GM06990 (cell line): ENCODE measurements around the gene EFNA3.

Experiments used
- DNase-seq: peaks from one replicate; pipeline ENCODE4 v3.0.0-alpha.2; 2011; ENCODE audit not compliant: insufficient read length; ENCODE audit errors: extremely low read depth
- H3K27me3 ChIP-seq: replicated peaks from 2 replicates; pipeline ENCODE4 v1.6.0; 2011; ENCODE audit warnings: low read length; ENCODE audit not compliant: control insufficient read depth, insufficient read depth
- H3K36me3 ChIP-seq: 2 replicates; pipeline ENCODE4 v1.5.1; 2011; ENCODE audit warnings: low read length; ENCODE audit not compliant: control insufficient read depth, insufficient read depth
- H3K4me3 ChIP-seq: replicated peaks from 2 replicates; pipeline ENCODE4 v1.5.1; 2011; ENCODE audit warnings: low read depth, mild to moderate bottlenecking, control low read depth, low read length
- TF ChIP-seq, protein P1 (sequence below): IDR thresholded peaks from 2 replicates; pipeline ENCODE4 v1.5.1; 2011; ENCODE audit warnings: low read length, control low read depth, mild to moderate bottlenecking, inconsistent platforms; ENCODE audit not compliant: insufficient read depth, poor library complexity, severe bottlenecking

The EFNA3 gene

DNA sequence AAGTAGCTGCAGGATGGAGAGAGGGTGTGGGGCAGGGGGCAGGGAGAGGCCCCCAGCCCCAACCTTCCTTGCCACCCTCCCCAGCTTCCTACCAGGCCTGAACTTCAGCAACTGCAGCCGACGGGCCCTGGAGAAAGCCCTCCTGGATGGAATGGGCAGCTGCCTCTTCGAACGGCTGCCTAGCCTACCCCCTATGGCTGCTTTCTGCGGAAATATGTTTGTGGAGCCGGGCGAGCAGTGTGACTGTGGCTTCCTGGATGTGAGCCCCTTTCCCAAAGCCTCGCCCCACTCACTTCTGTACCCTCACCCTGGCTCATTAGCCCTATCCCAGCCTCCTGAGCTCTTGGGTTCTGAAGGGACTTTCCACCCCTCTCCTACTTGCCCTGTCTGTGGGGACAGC lies 21.5 kb upstream of the EFNA3 start:
- TF ChIP-seq, protein P1, sequence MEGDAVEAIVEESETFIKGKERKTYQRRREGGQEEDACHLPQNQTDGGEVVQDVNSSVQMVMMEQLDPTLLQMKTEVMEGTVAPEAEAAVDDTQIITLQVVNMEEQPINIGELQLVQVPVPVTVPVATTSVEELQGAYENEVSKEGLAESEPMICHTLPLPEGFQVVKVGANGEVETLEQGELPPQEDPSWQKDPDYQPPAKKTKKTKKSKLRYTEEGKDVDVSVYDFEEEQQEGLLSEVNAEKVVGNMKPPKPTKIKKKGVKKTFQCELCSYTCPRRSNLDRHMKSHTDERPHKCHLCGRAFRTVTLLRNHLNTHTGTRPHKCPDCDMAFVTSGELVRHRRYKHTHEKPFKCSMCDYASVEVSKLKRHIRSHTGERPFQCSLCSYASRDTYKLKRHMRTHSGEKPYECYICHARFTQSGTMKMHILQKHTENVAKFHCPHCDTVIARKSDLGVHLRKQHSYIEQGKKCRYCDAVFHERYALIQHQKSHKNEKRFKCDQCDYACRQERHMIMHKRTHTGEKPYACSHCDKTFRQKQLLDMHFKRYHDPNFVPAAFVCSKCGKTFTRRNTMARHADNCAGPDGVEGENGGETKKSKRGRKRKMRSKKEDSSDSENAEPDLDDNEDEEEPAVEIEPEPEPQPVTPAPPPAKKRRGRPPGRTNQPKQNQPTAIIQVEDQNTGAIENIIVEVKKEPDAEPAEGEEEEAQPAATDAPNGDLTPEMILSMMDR: no peak
- Histone ChIP-seq H3K4me3 (no peak overlapping the region), H3K27me3 (no peaks in the 10 kb centered on the region), H3K36me3 (no peaks in the 10 kb centered on the region)
- no peak for DNase-seq

DNA sequence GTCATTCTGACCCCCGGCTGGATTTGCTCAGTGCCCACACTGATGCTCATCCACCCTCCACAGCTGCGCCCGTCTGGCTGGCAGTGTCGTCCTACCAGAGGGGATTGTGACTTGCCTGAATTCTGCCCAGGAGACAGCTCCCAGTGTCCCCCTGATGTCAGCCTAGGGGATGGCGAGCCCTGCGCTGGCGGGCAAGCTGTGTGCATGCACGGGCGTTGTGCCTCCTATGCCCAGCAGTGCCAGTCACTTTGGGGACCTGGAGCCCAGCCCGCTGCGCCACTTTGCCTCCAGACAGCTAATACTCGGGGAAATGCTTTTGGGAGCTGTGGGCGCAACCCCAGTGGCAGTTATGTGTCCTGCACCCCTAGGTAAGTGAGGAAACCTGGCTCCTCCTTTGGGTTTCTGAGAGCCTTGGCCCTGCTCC lies 20.8 kb upstream of the EFNA3 start:
- no peaks in the 10 kb centered on the region for H3K36me3 ChIP-seq

DNA sequence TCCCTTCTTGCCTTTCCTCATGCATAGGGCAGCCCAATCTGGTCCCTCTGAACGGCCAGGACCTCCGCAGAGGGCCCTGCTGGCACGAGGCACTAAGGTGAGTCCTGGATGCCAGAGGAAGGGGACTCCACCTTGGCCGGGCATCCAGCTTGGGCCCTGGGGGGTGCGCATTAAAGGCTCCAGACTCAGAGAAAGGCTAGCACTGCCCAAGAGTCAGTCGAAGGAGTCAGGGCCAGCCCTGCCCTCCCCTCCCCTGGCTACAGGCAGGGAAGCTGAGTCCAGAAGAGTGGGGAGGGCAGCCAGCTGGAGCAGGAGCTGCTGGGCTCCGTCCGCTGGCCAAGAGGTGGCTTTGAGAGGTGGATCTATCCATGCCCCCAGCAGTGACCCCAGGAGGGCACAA lies 17.9 kb upstream of the EFNA3 start:
- Histone ChIP-seq H3K36me3 (no peaks in the 10 kb centered on the region), H3K27me3 (no peaks in the 10 kb centered on the region), H3K4me3 (no peak overlapping the region)
- TF ChIP-seq, protein P1: no peak
- no peak for DNase-seq

More for the DNA sequence above, 20.8 kb upstream of the EFNA3 start:
- TF ChIP-seq, protein P1: peak; percentile 1
- no peaks in the 10 kb centered on the region for H3K27me3 ChIP-seq
- no peak for DNase-seq
- H3K4me3 ChIP-seq: no peak overlapping the region

DNA sequence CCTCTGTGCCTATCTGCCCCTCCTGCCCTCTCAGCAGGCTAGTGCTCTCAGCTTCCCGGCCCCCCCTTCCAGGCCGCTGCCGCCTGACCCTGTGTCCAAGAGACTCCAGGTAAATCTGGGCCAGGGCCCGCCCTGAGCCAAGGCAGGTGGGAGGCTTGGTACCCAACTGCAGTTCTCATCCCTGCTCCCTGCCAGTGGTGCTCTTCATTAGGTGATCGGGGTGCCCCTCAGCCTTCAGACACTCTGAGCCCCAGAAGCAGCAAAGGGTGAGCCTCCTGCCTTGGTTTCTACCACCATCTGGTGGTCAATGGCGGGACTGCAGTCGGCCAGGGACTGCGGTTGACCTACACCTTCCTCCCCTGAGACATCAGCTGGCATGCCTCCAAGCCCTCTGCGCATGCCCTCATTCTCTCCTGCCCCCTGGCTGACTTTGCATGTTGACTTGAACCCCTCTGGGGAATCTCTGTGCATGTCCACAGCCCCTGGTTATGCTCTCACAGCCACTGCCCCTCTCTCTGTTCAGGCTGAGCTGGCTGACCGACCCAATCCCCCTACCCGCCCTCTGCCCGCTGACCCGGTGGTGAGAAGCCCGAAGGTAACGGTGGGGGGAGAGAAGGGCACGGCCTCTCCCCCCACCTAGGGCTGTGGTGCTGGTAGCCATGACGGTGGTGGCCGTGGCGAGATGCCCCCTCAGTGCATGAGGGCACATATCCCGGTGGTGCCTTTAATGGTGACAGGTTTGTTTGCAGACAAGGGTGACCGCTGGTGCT lies 17.1 kb upstream of the EFNA3 start:
- no peaks in the 10 kb centered on the region for H3K36me3 ChIP-seq
- TF ChIP-seq, protein P1: peak; percentile 98
- DNase-seq: peak; percentile 85
- no peaks in the 10 kb centered on the region for H3K27me3 ChIP-seq
- peak overlapping the region; percentile 38 for H3K4me3 ChIP-seq

DNA sequence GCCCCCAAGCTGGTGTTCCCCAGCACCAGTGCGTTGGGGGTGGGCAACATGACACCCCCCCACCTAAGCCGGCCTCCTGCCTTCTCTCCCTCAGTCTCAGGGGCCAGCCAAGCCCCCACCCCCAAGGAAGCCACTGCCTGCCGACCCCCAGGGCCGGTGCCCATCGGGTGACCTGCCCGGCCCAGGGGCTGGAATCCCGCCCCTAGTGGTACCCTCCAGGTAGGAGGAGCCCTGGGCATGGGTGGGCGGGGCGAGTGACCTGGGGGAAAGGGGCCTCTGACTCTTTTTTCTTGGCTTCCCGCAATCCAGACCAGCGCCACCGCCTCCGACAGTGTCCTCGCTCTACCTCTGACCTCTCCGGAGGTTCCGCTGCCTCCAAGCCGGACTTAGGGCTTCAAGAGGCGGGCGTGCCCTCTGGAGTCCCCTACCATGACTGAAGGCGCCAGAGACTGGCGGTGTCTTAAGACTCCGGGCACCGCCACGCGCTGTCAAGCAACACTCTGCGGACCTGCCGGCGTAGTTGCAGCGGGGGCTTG lies 16.4 kb upstream of the EFNA3 start:
- no peak for DNase-seq
- TF ChIP-seq, protein P1: no peak
- no peaks in the 10 kb centered on the region for H3K27me3 ChIP-seq
- H3K4me3 ChIP-seq: no peak overlapping the region; the same call in 1 of the 2 replicates
- no peaks in the 10 kb centered on the region for H3K36me3 ChIP-seq
